A673 (cell line): Measurements from ENCODE around the gene PXDN. TPM values are rescaled to one million over a fixed set of nuclear protein-coding genes. Genes with fewer than 3 reads are reported as not detected.

Experiments
- BruUV-seq: library from RNA; stranded (reverse); fragments of 400-500 nt; replicated peaks from 2 replicates; lab custom pipeline; 2021; lab: Mats Ljungman, UMichigan
- CTCF ChIA-PET: fragments of 300-600 bp; sonication (Branson Sonifier 250); formaldehyde crosslinking; loops from one replicate; lab custom pipeline; 2022; ENCODE audit warnings: antibody characterized with exemption; lab: Charles Lee
- POLR2A ChIA-PET: fragments of 300-600 bp; sonication (Branson Sonifier 250); formaldehyde crosslinking; loops from one replicate; lab custom pipeline; 2022; ENCODE audit warnings: antibody characterized with exemption; ENCODE audit not compliant: low non-redundant PET; lab: Charles Lee
- DNase-seq: peaks from one replicate; pipeline ENCODE4 v3.0.0-alpha.2; 2015; ENCODE audit warnings: low spot score
- H3K27ac ChIP-seq: fragments of 200-600 bp; sonication (generic); 2 replicates; pipeline ENCODE4 v1.5.1; 2016; ENCODE audit warnings: mixed run types, low read depth, mild to moderate bottlenecking, mixed read lengths, antibody characterized with exemption, low read length; ENCODE audit not compliant: poor library complexity, severe bottlenecking
- H3K27me3 ChIP-seq: fragments of 200-600 bp; sonication (generic); replicated peaks from 2 replicates; pipeline ENCODE4 v1.6.1; 2017; ENCODE audit warnings: mixed run types, low read depth, mild to moderate bottlenecking, mixed read lengths, antibody characterized with exemption, low read length; ENCODE audit not compliant: insufficient read depth, poor library complexity
- H3K36me3 ChIP-seq: fragments of 200-600 bp; sonication (generic); 2 replicates; pipeline ENCODE4 v1.6.1; 2016; ENCODE audit warnings: mixed run types, mild to moderate bottlenecking, mixed read lengths, antibody characterized with exemption, low read length; ENCODE audit not compliant: insufficient read depth, poor library complexity, severe bottlenecking
- H3K4me1 ChIP-seq: fragments of 200-600 bp; sonication (generic); 2 replicates; pipeline ENCODE4 v1.6.1; 2017; ENCODE audit warnings: mixed run types, mild to moderate bottlenecking, mixed read lengths, antibody characterized with exemption, low read length; ENCODE audit not compliant: insufficient read depth, poor library complexity, severe bottlenecking
- H3K4me3 ChIP-seq: fragments of 200-600 bp; sonication (generic); 2 replicates; pipeline ENCODE4 v1.5.1; 2016; ENCODE audit warnings: low read depth, mixed run types, mild to moderate bottlenecking, mixed read lengths, low read length; ENCODE audit not compliant: poor library complexity, severe bottlenecking
- H3K9me3 ChIP-seq: fragments of 200-600 bp; sonication (generic); 2 replicates; pipeline ENCODE4 v1.6.1; 2016; ENCODE audit warnings: mixed run types, low read depth, mild to moderate bottlenecking, mixed read lengths, antibody characterized with exemption, low read length; ENCODE audit not compliant: poor library complexity, severe bottlenecking
- CTCF ChIP-seq: fragments of 300-800, 200-600 bp; sonication (generic); conservative IDR thresholded peaks from 2 replicates; pipeline ENCODE4 v1.5.1; 2017; ENCODE audit warnings: low read depth, mild to moderate bottlenecking, antibody characterized with exemption, low read length, moderate library complexity, mixed read lengths
- EZH2 ChIP-seq: fragments of 200-600 bp; sonication (generic); IDR thresholded peaks from 2 replicates; pipeline ENCODE4 v1.6.1; 2017; ENCODE audit warnings: borderline replicate concordance, low read depth, mild to moderate bottlenecking, mixed read lengths, antibody characterized with exemption, low read length; ENCODE audit not compliant: poor library complexity, severe bottlenecking
- intact Hi-C: fragments of 100-400 bp; cut with micrococcal nuclease; formaldehyde crosslinking; loops from one replicate; pipeline ENCODE4 v1.10.0; 2022; ENCODE audit not compliant: unreplicated experiment
- total RNA-seq: library from RNA; stranded (reverse); gene quantifications from 2 replicates; pipeline ENCODE4 v1.2.3, GENCODE V29; 2021

PXDN gene
- total RNA-seq, 1 experiment from 2014 or later, result 162 TPM

GRCh38 chr2:1635823-1636222 is 108.5 kb downstream of the PXDN start:
- intact Hi-C loops, result no loop called here

GRCh38 chr2:1634681-1635341 is 109.5 kb downstream of the PXDN start:
- no peaks in the 10 kb centered on the region for H3K4me1 ChIP-seq
- intact Hi-C loops, result no loop called here
- TF ChIP-seq CTCF (no peak), EZH2 (no peak)
- H3K27me3 ChIP-seq, result no peaks in the 10 kb centered on the region
- no peak overlapping the region for H3K27ac ChIP-seq
- H3K9me3 ChIP-seq, result no peaks in the 10 kb centered on the region
- ChIA-PET POLR2A (no interaction called here), CTCF (no interaction called here)
- H3K36me3 ChIP-seq, result peaks cover 78% of the 10 kb centered on the region
- DNase-seq, result no peak
- BruUV-seq, result no TSS peak
- H3K4me3 ChIP-seq, result no peak overlapping the region

More at GRCh38 chr2:1635823-1636222, 108.5 kb downstream of the PXDN start:
- Histone ChIP-seq H3K27me3 (no peaks in the 10 kb centered on the region), H3K4me3 (no peak overlapping the region), H3K9me3 (no peaks in the 10 kb centered on the region), H3K4me1 (no peaks in the 10 kb centered on the region), H3K27ac (no peak overlapping the region), H3K36me3 (peaks cover 79% of the 10 kb centered on the region)
- POLR2A ChIA-PET, result no interaction called here
- DNase-seq, result no peak
- CTCF ChIA-PET, result no interaction called here
- TF ChIP-seq CTCF (no peak), EZH2 (no peak)
- BruUV-seq, result no TSS peak

- DNase-seq, result no peak
- TF ChIP-seq CTCF, result no peak
- TF ChIP-seq EZH2, result no peak
- Histone ChIP-seq H3K4me3 (no peak overlapping the region), H3K4me1 (peaks cover 1% of the 10 kb centered on the region), H3K36me3 (peaks cover 79% of the 10 kb centered on the region), H3K9me3 (no peaks in the 10 kb centered on the region), H3K27ac (no peak overlapping the region), H3K27me3 (no peaks in the 10 kb centered on the region)
- intact Hi-C loops, result no loop called here
- CTCF ChIA-PET, result no interaction called here
- POLR2A ChIA-PET, result no interaction called here
- BruUV-seq, result no TSS peak
Measured at GRCh38 chr2:1633936-1634587, 110.3 kb downstream of the PXDN start.
